Adrenal gland (tissue), 5 donors: ENCODE data around the gene PJA2.

ENCODE experiments used
- POLR2A ChIP-seq, 2 donors: fragments of 450-650 bp; IDR thresholded peaks; one replicate each; pipeline ENCODE4 v1.6.1; 2017; ENCODE audit warnings: antibody characterized with exemption in 2 of 2, mild to moderate bottlenecking in 2 of 2, moderate library complexity in 1 of 2
- TF ChIP-seq, protein P1 (sequence below), 6 experiments: fragments of 450-650 bp in 4 of 6; fragments of 200-600 bp in 2 of 6; sonication (generic) in 1 of 6; IDR thresholded peaks; 1 replicate in 5 of 6; 2 replicates in 1 of 6; pipeline versions ENCODE4 v1.5.1 to v1.8.0; 2016 to 2021; ENCODE audit warnings: antibody characterized with exemption in 6 of 6, mild to moderate bottlenecking in 2 of 6, moderate library complexity in 1 of 6
- donor health status: DM: no; HTN: no; CAD: no.

DNA sequence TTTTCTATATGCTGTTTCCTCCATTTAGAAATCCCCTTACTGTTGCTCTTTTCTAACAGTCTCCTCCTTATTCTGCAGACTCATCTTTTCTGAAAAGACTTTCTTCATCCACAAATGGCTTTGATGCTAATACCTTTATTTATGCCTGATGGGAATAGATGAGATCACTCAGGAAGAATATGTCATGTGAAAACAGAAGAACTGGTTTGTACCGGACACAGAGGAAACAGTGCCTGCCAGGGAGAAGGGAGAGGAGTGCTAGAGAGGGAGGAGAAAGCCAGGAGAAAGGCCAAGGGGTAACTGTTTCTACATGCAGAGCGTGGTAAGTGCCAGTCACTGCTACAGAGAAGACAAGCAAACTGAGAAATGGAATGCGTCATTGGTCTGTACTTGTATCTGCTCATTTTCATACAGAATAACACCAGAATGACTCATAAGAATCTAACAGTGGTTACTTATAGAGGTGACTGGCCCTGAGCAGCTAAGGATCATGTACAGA, 45.9 kb upstream of the PJA2 start:
- no peak for TF ChIP-seq POLR2A (IDR thresholded peaks at IDR 0.05)
- TF ChIP-seq, protein P1, sequence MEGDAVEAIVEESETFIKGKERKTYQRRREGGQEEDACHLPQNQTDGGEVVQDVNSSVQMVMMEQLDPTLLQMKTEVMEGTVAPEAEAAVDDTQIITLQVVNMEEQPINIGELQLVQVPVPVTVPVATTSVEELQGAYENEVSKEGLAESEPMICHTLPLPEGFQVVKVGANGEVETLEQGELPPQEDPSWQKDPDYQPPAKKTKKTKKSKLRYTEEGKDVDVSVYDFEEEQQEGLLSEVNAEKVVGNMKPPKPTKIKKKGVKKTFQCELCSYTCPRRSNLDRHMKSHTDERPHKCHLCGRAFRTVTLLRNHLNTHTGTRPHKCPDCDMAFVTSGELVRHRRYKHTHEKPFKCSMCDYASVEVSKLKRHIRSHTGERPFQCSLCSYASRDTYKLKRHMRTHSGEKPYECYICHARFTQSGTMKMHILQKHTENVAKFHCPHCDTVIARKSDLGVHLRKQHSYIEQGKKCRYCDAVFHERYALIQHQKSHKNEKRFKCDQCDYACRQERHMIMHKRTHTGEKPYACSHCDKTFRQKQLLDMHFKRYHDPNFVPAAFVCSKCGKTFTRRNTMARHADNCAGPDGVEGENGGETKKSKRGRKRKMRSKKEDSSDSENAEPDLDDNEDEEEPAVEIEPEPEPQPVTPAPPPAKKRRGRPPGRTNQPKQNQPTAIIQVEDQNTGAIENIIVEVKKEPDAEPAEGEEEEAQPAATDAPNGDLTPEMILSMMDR (IDR thresholded peaks at IDR 0.05): no peak
